Measurements from ENCODE around the gene SF3A2.

The SF3A2 gene

DNA sequence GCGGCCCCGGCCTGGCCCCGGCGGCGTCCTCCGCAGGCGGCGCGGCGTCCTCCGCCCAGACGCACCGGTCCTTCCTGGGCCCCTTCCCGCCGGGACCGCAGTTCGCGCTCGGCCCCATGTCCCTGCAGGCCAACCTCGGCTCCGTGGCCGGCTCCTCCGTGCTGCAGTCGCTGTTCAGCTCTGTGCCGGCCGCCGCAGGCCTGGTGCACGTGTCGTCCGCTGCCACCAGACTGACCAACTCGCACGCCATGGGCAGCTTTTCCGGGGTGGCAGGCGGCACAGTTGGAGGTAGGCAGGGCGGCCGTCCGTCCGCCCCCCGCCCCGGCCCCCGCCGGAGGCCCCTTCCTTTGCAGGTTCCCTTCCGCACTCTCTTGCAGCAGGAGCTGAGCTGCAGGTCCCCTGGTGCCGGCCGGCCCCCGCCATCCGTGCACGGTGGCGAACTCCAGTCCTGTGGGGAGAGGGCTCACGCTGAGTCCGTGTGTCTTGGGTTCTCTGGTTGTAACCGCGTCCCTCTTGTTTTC, 9.7 kb upstream of the SF3A2 start:
- no peak for DNase-seq (ENCODE audit: low read depth)

DNA sequence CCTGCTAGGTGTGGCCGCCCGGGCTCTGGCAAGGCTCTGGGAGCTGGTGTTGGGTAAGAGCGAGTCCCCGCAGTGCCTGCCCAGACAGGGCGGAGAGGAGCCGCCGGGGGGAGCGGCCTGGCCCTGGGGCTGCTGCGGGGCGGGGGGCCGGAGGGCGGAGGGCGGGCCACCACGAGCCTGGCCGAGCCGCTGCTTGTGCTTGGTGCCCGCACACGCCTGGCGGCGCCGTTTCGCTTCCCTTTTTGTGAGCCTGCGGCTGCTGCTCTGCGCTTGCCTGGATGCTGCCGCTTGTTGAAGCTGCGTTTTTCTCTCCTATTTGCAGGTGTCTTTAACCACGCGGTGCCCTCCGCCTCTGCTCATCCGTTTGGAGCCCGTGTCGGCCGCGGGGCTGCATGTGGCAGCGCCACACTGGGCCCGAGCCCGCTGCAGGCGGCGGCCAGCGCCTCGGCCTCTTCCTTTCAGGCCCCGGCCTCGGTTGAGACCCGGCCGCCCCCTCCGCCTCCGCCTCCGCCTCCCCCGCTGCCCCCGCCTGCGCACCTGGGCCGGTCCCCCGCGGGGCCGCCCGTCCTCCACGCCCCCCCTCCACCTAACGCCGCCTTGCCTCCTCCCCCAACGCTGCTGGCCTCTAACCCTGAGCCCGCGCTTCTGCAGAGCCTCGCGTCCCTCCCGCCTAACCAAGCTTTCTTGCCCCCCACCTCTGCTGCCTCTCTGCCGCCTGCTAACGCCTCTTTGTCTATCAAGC, 9.0 kb upstream of the SF3A2 start:
- DNase-seq (ENCODE audit: low read depth): no peak

- no peak for DNase-seq (ENCODE audit: low read depth)
Observed at GRCh38 chr19:2228157-2229030, 8.2 kb upstream of the SF3A2 start.

- no peak for DNase-seq (ENCODE audit: low read depth)
Observed at GRCh38 chr19:2229103-2230032, 7.3 kb upstream of the SF3A2 start.

DNA sequence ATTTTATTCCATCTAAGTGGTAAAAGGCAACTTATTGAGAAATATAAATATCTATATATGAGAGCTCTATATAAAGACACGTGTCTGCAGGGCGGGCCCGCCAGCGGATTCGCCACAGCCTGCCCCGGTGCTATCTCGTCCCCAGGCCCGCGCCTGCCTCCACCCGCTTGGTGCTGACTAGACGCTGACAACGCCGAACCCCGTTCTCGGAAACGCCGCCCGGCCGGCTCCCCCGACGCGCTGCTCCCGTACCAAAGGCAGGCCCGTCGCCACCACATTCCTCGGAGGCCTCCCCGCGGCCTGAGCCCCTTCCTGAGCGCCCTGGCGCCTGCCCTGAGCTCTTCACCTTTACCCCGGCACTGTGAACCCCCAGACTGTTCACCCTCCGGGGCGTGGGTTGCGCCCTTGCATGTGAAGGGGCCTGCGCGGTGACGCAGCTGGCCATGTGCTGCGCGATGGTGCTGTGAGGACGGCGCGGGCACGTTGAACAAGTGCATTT, 6.5 kb upstream of the SF3A2 start:
- no peak for DNase-seq (ENCODE audit: low read depth)

GRCh38 chr19:2230807-2231533, 5.7 kb upstream of the SF3A2 start:
- DNase-seq (ENCODE audit: low read depth): no peak

GRCh38 chr19:2231621-2232221, 4.9 kb upstream of the SF3A2 start:
- DNase-seq (ENCODE audit: low read depth): no peak

DNA sequence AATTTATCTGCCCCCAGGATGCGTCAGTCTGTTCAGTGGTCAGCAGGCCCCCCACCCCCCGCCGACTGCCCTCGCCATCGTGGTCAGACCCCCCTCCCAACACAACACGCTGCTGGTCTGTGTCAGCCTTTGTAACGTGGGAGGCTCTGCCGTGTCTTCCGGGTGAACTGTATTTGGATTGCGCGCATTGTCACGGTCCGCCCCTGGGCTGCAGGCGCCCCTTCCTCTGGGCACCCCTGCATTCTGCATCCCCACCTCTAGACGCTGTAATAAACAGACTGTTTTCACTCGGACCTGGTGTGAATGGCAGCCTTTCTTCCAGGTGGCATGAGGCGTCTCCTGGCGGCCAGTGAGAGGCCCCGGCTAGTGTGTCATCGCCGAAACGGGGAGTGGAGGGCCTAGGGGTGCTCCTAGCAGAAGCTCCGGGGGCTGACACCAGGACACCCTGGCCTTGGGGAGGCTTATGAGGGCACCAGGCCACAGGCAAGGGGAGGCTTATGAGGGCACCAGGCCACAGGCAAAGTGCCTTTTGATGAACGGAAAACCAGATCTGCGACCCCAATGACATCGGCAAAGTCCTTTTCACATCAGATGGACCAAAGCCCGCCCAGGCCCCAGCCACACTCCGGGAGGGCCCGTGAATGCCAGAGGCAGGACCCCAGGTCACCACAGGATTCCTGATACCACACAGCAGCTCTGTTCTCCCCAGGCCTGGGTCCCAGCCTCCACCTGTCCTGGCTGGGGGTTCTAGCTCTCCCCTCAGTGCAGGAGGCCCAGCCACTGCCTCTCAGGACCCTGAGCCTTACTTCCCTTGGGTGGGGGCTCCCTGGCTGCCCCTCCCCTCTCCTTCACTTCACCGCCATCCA, 4.1 kb upstream of the SF3A2 start:
- no peak for DNase-seq (ENCODE audit: low read depth)

DNA sequence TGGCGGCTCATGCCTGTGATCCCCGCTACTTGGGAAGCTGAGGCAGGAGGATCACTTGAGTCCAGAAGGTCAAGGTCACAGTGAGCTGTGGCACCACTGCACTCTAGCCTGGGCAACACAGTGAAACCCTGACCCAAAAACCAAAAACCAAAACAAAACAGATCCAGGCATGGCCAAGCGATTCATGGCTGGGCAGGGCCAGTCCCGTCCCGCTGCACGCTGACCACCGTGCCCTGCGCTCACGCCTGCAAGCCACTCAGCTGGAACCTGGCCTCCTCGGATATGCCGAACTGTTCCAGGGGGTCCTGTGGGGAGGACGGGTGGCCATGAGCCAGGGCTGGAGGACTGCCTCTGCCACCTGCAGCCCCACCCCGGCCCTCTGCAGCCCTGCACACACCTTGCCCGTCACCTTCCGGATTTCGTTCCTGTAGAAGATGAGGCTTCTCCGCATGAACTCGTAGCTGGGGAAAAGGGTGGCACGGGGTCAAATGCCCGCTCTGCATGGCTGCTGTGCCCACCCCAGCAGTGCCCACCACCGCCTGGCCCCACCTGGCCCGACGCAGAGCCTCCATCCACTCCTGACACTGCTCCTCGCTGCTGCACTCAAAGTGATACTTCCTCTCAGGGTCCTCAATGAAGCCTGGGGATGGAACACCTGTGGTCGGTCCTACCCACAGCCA, 2.9 kb upstream of the SF3A2 start:
- no peak for DNase-seq (ENCODE audit: low read depth)

- DNase-seq (ENCODE audit: low read depth): no peak
Observed at GRCh38 chr19:2234996-2235380, 1.6 kb upstream of the SF3A2 start.

DNA sequence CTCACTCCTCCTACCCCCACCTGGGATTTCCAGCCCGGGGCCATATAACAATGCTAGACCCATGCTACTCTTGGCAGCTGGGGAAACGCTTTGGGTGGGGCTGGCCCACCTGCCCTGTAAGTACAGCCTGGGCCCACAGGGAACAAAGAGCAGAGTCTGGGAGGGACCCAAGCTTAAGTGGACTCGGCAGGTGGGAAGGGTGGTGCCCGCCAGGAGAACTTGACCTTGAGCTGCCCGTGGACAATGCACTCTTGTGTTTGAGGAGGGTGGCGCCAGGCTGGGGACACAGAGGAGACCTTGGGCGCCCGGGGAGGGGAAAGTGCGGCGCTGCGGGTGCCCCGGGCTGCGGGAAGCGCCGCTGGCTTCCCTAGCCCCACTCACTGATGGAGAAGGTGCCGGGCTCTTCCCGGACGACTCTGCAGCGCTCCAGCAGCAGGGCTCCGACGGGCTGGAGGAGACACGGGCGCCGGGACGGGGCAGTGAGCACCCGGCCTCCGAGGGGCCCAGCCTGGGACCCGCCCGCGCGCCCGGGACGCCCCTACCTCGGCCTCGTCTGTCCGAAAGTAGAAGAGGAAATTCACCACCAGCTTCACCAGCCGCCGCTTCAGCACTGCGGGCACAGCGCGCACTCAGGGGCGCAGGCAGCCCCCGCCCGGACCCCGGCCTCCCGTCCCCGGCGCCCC, 1.1 kb upstream of the SF3A2 start:
- no peak for DNase-seq (ENCODE audit: low read depth)

- no peak for DNase-seq (ENCODE audit: low read depth)
Observed at GRCh38 chr19:2236064-2236313, 635 bp upstream of the SF3A2 start.

DNA sequence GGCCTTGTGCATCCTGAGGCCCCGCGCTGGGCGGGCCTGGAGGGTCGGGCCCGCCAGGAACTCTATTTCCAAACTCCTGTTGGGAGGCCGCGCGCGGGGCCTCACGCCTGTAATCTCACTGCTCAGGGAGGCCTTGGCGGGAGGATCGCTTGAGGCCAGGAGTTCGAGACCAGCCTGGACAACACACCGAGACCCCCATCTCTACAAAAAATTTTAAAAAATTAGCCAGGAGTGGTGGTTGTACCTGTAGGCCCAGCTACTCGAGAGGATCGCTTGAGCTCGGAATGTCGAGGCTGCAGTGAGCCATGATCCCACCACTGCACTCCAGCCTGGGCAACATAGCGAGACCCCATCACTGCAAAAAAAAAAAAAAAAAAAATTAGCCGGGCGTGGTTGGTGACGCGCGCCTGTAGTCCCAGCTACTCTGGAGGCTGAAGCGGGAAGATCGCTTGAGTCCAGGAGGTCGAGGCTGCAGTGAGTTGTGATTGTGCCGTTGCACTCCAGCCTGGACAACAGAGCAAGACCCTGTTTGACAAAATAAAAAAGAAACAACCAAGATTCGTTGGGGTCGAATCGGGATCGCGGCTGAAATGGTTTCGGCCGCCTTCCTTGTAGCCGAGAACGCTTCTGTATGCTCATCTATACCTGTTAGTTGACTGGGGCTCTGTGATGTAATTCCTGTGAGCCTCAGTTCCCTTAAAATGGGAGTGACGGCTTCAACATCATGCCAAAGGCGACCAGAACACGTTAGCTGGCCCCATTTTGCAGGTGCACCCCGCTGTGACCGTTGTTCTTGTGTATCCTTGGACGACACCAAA, 636 bp downstream of the SF3A2 start:
- no peak for DNase-seq (ENCODE audit: low read depth)

GRCh38 chr19:2237869-2238153, 1.2 kb downstream of the SF3A2 start:
- no peak for DNase-seq (ENCODE audit: low read depth)

DNA sequence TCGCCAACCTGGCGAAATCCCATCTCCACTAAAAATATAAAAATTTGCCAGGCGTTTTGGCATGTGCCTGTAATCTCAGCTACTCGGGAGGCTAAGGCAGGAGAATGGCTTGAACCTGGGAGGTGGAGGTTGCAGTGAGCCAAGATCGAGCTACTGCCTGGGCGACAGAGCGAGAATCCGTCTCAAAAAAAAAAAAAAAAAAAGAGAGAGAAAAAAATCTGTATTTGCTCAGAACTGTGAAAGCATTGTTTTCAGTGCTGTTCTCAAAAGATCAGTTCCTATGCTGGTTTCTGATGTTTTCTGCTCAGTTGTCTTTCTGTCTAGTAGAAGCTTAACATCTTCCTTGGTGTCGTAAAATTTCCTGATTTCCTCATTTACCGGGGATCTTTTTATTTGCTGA, 2.5 kb downstream of the SF3A2 start:
- DNase-seq (ENCODE audit: low read depth): no peak

GRCh38 chr19:2239771-2240770, 3.4 kb downstream of the SF3A2 start:
- DNase-seq (ENCODE audit: low read depth): no peak
